Ishikawa (cell line): Measurements from ENCODE around the gene DTWD2.

Source experiments
- CEBPB ChIP-seq: IDR thresholded peaks from 2 replicates; pipeline ENCODE4 v1.6.1; 2012
- CREB1 ChIP-seq: IDR thresholded peaks from 2 replicates; pipeline ENCODE4 v1.6.1; 2012; ENCODE audit warnings: low read depth
- EGR1 ChIP-seq: IDR thresholded peaks from 2 replicates; pipeline ENCODE4 v1.6.1; 2012
- EP300 ChIP-seq: IDR thresholded peaks from 2 replicates; pipeline ENCODE4 v1.6.1; 2012; ENCODE audit warnings: borderline replicate concordance
- FOXM1 ChIP-seq: IDR thresholded peaks from 2 replicates; pipeline ENCODE4 v1.6.1; 2012; ENCODE audit warnings: low read depth, borderline replicate concordance
- NFIC ChIP-seq: IDR thresholded peaks from 2 replicates; pipeline ENCODE4 v1.6.1; 2012
- RAD21 ChIP-seq: IDR thresholded peaks from 2 replicates; pipeline ENCODE4 v1.6.1; 2012; ENCODE audit warnings: low read depth
- TAF1 ChIP-seq: IDR thresholded peaks from 2 replicates; pipeline ENCODE4 v1.6.1; 2012; ENCODE audit warnings: low read depth, mild to moderate bottlenecking
- TCF12 ChIP-seq: IDR thresholded peaks from 2 replicates; pipeline ENCODE4 v1.6.1; 2012; ENCODE audit warnings: low read depth
- TEAD4 ChIP-seq: IDR thresholded peaks from 2 replicates; pipeline ENCODE4 v1.6.1; 2012
- YY1 ChIP-seq: IDR thresholded peaks from 2 replicates; pipeline ENCODE4 v1.6.1; 2012; ENCODE audit warnings: low read depth
- ZBTB7A ChIP-seq: IDR thresholded peaks from 2 replicates; pipeline ENCODE4 v1.6.1; 2012; ENCODE audit warnings: low read depth
- TF ChIP-seq, protein P1 (sequence below): IDR thresholded peaks from 2 replicates; pipeline ENCODE4 v1.6.1; 2012; ENCODE audit warnings: low read depth, mild to moderate bottlenecking
- TF ChIP-seq, protein P2 (sequence below): IDR thresholded peaks from 2 replicates; pipeline ENCODE4 v1.6.1; 2012
- TF ChIP-seq, protein P3 (sequence below): IDR thresholded peaks from 2 replicates; pipeline ENCODE4 v1.6.1; 2012

Gene DTWD2

DNA sequence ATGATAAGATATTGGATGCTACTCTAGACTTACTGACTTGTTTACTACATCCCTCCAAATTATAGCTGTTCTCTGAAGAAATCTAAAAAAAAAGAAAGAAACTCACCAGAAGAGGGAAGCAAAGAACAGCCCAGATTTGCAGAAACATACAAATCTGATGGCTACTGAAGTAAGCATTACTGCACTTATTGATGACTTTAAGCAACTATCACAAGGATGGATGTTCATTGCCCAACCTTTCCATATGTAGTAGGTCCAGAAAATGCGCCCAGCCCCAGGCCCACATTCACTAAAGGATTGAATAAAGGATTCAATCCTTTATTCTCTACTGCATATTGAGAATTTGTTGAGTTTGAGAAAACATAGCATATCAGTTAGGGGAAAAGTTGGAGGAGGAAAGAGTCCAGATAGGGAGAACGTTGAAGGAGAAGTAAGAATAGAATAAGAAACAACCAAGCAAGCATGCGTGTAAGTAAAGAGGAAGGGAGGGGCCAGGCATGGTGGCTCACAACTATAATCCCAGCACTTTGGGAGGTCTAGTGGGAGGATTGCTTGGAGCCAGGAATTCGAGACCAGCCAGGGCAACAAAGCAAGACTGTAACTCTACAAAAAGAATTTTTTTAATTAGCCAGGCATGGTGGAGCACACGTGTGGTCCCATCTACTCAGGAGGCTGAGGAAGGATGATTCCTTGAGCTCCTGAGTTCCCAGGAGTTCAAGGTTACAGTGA is 33.8 kb upstream of the DTWD2 start:
- TF ChIP-seq FOXM1 (no peak), RAD21 (peak; percentile 68)

DNA sequence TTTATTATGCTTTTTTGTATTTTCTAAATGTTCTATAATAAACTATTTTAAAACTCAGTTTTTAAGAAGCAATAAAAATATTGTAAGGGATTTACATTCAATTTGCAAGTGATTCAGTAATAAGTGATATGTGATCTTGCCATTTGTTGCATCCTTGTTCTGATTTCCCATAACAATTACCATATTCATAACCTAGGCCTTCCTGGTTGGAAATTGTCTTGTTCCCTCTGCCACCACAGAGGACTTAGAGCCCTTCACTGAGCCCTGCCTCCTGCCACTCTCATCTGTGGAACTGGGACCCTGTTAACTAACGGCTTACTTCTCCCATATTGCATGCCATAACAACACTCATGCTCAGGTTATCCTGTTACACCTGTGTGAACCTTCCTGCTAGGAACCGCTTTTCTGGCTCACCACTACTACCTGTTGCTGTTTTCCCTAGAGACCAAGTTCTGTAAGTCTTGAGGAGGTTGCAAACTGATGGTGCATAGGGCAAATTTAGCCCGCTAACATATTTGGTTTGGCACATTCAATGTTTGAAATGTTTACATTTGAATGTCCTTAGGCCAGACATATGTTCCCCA is 32.9 kb upstream of the DTWD2 start:
- TF ChIP-seq NFIC (no peak), ZBTB7A (no peak), YY1 (no peak), TAF1 (no peak), TEAD4 (no peak), CREB1 (no peak), EP300 (no peak), TCF12 (no peak), RAD21 (no peak), CEBPB (no peak), EGR1 (no peak), FOXM1 (no peak)
- TF ChIP-seq, protein P1, sequence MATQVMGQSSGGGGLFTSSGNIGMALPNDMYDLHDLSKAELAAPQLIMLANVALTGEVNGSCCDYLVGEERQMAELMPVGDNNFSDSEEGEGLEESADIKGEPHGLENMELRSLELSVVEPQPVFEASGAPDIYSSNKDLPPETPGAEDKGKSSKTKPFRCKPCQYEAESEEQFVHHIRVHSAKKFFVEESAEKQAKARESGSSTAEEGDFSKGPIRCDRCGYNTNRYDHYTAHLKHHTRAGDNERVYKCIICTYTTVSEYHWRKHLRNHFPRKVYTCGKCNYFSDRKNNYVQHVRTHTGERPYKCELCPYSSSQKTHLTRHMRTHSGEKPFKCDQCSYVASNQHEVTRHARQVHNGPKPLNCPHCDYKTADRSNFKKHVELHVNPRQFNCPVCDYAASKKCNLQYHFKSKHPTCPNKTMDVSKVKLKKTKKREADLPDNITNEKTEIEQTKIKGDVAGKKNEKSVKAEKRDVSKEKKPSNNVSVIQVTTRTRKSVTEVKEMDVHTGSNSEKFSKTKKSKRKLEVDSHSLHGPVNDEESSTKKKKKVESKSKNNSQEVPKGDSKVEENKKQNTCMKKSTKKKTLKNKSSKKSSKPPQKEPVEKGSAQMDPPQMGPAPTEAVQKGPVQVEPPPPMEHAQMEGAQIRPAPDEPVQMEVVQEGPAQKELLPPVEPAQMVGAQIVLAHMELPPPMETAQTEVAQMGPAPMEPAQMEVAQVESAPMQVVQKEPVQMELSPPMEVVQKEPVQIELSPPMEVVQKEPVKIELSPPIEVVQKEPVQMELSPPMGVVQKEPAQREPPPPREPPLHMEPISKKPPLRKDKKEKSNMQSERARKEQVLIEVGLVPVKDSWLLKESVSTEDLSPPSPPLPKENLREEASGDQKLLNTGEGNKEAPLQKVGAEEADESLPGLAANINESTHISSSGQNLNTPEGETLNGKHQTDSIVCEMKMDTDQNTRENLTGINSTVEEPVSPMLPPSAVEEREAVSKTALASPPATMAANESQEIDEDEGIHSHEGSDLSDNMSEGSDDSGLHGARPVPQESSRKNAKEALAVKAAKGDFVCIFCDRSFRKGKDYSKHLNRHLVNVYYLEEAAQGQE: no peak
- TF ChIP-seq, protein P2, sequence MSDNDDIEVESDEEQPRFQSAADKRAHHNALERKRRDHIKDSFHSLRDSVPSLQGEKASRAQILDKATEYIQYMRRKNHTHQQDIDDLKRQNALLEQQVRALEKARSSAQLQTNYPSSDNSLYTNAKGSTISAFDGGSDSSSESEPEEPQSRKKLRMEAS: no peak
- TF ChIP-seq, protein P3, sequence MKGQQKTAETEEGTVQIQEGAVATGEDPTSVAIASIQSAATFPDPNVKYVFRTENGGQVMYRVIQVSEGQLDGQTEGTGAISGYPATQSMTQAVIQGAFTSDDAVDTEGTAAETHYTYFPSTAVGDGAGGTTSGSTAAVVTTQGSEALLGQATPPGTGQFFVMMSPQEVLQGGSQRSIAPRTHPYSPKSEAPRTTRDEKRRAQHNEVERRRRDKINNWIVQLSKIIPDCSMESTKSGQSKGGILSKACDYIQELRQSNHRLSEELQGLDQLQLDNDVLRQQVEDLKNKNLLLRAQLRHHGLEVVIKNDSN: no peak

DNA sequence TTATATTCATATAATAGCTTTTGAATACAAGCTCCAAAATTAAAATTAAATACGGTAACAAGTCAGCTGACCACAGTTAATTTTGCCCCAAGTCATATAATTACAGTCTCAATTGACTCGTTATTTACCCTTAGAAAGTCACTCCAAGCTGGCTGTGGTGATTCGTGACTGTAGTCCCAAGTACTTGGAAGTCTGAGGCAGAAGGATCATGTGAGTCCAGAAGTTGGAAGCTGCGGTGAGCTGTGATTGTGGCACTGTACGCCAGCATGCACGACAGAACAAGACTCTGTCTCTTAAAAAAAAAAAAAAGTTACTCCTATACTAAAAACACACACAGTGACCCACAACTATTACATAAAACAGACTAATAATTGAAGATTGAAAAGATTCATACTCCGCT is 31.6 kb upstream of the DTWD2 start:
- TF ChIP-seq TEAD4 (no peak), RAD21 (no peak), EGR1 (no peak)

DNA sequence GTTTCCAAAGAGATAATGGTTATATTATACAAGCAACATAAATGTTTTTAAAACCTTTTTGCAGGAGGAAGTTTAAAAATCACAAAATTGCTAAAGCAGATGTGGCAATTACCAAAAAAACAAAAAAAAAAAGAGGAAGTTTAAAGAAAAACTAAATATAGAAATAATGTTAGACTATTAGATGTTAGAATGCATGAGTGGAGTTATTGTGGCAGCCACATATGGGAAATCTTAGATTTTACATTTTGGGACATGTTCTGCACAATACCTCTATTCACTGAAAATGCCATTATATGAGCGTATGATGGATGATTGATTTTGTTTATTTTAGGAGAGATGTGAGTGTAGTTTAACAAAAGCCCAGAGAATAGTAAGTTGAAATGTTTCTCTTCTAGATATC is 31.2 kb upstream of the DTWD2 start:
- TF ChIP-seq CREB1 (no peak), EP300 (no peak), TCF12 (no peak), CEBPB (no peak), YY1 (no peak), RAD21 (no peak), FOXM1 (no peak), NFIC (no peak)
- TF ChIP-seq, protein P3: no peak

DNA sequence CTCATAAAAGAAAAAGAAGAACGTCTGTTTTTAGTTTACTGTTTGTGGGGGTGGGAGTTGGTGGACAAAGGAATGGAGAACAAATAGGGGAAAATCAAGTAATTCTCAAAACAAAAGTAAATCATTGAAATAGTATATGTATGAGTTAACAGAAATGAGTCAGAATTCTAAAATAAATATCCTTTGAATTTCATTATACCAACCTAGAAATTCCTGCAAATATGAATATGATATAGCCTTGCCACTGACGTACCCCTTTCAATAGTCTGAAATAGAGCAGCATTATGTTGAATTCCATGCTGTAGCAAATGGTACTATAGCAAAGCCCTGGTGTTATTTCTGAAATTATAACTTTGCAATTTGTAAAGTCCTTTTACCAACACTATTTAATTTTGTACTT is 29.6 kb upstream of the DTWD2 start:
- TF ChIP-seq CREB1 (no peak), RAD21 (no peak), TCF12 (no peak), EGR1 (no peak), YY1 (no peak), NFIC (no peak), ZBTB7A (no peak), FOXM1 (no peak)
- TF ChIP-seq, protein P1: no peak
- TF ChIP-seq, protein P2: no peak

DNA sequence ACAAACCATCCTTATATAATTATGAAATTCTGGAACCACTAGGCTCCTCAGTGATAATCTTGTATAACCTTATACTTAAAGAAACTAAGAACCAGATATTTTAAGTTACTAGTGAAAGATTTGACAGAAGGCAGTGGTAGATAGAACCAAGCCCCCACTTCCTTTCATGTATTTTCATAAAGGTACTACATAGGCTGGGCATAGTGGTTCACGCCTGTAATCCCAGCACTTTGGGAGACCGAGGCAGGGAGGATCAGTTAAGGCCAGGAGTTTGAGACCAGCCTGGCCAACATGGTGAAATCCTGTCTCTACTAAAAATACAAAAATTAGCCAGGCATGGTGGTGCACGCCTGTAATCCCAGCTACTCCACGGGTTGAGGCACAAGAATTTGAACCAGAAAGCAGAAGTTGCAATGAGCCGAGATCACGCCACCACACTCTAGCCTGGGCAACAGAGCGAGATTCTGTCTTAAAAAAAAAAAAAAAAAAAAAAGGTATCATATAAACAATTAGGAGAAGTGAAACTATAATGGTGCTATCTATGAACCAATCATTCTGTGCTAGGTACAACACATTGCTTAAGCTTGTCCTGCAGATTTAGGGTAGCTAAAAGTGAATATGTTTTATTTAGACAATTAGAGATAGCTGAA is 27.9 kb upstream of the DTWD2 start:
- TF ChIP-seq, protein P1: no peak
